Panc1 (cell line): ENCODE results near the gene KRT7.

Experiments used
- CTCF ChIP-seq: fragments of 450-650 bp; IDR thresholded peaks from 2 replicates; pipeline ENCODE4 v1.5.1; 2017; ENCODE audit warnings: mild to moderate bottlenecking
- POLR2AphosphoS5 ChIP-seq: IDR thresholded peaks from 2 replicates; pipeline ENCODE4 v1.6.1; 2012; ENCODE audit warnings: mild to moderate bottlenecking, low read depth, low read length, moderate library complexity
- REST ChIP-seq, 2 experiments: IDR thresholded peaks; 2 replicates each; pipeline ENCODE4 v1.6.1; 2011 to 2012; ENCODE audit warnings: low read depth in 2 of 2, control low read depth in 1 of 2, low read length in 1 of 2, mild to moderate bottlenecking in 1 of 2, moderate library complexity in 1 of 2; ENCODE audit not compliant: insufficient read depth in 1 of 2

- TF ChIP-seq CTCF (no peak), REST (IDR thresholded peaks at IDR 0.05; ENCODE audit: insufficient read depth in 1 of 2, low read depth in 2 of 2, low read length in 1 of 2) (no peak), POLR2AphosphoS5 (no peak)
These were observed 52.9 kb downstream of the KRT7 start for GRCh38 chr12:52285851-52286530.
